ENCODE measurements around the gene FBXW12.

The FBXW12 gene

GRCh38 chr3:48423883-48424695, 52.1 kb downstream of the FBXW12 start:
- no peak for DNase-seq

DNA sequence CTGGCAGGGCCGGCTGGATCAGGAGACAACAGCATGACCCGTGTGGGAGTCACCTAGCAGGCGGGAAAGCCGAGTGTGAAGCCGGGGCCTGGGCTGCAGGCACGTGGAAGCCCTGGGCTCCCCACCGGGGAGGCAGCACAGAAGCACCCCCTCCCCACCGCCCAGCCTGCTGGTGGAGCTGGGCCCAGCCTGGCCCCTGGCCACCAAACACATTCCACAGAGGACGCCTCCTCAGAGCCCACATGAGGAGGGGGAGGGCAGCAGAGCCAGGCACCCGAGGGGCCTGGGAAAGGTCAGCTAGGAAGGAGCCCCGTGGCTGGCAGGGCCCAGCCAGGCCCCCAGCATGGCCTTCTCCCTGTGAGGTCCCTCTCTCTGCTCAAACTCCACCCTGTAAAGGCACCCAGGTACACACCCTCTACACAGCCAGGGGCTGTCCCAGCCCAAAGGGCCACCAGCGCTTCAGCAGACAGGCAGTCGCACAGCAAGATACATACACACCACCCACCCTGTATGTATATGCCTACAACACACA, 53.3 kb downstream of the FBXW12 start:
- no peak for DNase-seq

GRCh38 chr3:48426401-48426909, 54.4 kb downstream of the FBXW12 start:
- no peak for DNase-seq

- DNase-seq = no peak
These were observed 55.1 kb downstream of the FBXW12 start for GRCh38 chr3:48426944-48427629.

DNA sequence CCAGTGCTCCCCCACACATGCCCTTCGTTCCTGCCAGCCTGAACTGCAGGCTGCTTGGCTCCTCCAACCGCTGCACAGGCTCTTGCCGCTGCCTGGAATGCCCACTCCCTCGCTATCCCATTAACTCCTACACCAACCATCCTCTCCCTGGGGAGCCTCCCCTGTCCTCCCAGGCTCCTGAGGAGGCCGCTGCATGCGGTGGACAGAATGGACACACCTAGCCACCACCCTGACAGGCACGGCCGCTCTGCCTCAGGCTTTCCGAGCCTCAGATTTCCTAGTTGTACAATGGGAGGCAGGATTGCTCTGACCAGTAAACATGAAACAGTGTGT, 55.6 kb downstream of the FBXW12 start:
- DNase-seq = no peak

DNA sequence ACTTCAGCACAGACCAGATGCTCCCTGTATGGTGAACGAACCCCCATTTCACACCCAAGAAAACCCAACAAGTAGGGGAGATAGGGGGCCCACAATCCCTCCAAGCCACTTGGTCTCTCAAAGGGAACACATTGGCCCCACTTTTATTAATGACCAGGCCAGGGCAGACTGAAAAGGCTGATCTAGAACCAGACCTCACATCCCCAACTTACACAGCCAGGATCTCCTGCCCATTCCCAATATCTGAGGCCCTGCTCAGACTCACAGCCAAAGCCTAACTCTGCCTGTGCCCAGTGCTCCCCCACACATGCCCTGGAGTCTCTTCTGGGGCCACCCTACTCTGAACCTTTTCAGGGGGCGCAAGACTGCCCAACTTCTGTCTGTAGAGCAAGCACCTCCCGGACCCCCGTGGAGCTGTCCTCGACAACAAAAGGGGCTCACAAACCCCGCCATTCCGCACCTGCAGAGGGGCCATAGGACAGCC, 56.1 kb downstream of the FBXW12 start:
- no peak for DNase-seq

GRCh38 chr3:48428572-48429316, 56.7 kb downstream of the FBXW12 start:
- no peak for DNase-seq

DNA sequence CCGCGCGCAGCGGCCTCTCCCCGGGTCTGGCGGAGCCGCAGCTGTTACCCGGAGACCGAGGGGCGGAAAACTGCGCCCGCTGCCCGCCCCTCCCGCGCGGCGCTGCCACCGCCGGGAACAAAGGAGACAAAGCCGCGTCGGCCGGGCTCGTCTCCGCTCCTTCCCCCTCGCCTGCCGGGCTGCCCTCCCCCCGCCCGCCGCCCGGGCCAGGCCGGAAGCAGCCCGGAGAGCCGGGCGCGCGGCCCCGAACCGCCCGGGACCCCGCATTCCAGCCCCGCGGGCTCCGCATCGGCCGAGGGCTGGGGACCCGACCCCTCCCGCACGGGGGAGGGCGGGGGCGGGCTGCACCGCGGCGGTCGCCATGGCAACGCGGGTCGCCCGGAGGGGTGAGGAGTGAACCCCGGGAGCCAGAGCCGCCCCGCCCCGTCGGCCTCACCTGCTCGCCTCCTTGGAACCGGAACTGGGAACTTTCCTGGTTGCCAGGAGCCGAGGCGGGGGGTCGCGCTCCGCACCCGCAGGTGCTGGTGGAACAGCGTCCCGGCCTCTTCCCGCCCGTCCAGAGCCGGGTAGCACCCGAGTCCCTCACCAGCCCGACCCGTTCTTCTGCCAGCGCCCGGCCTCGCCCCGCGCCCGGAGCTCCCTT, 57.4 kb downstream of the FBXW12 start:
- DNase-seq = peak; percentile 72

DNA sequence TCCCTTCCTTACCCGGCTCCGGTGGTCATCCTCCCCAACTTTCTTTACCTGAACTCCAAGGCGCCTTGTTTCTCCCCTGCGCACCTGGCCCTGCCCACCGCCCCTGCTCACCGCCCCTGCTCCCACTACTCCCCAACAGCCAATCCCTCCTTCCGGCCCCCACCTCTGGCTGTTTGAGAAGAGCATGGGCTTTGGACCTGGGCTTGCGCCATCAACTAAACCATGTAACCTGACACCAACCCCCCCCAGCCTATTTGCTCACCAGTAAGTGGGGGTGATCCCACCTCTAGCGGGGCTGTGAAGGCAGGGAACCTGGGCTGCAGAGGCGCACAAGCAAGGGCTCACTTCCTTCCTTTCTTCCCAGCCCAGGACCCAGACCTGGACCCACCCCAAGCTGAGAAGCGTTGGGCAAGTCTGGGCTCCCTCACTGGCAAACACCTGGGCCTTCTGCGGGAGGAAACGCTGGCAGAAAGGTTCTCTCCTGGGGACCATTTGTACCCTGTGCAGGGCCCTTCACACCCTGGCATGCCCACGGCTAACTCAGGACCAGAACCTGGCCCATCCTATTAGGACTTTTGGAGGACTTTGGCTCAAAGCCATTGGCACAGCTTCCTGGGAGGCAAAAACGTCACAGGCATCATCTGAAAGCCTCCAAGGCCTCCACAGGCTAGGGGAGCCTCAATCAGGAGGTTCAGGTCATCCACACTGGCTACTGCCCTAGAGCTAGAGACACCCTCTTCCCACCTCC, 58.1 kb downstream of the FBXW12 start, which contains the start of gene PLXNB1:
Gene PLXNB1, minus strand, starts transcription at position 127 of the 748 bp plus-strand sequence. CDS start 5,475 bp downstream, outside the sequence.
- no peak for DNase-seq

DNA sequence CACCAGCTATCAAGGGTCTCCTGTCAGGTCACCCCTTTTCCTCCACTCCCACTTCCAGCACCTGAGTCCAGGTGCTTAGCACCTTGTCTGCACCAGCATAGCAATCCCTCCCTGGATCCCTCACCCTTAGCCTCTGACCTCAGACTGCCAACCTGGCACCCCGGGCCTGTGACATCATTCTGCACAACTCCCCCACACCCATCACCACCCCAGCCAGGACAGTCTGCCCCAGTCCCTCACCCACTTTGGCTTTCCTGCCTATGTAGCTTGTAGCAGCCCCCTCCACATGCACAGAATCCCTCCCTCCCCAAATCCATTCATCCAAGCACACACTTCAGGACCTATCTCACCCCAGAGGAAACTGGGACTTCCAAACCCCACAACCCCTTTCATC, 58.7 kb downstream of the FBXW12 start:
- DNase-seq = no peak

GRCh38 chr3:48431224-48432029, 59.4 kb downstream of the FBXW12 start:
- no peak for DNase-seq

GRCh38 chr3:48432411-48433371, 60.7 kb downstream of the FBXW12 start:
- DNase-seq = no peak

- DNase-seq = no peak
These were observed 61.6 kb downstream of the FBXW12 start for GRCh38 chr3:48433472-48434118.

DNA sequence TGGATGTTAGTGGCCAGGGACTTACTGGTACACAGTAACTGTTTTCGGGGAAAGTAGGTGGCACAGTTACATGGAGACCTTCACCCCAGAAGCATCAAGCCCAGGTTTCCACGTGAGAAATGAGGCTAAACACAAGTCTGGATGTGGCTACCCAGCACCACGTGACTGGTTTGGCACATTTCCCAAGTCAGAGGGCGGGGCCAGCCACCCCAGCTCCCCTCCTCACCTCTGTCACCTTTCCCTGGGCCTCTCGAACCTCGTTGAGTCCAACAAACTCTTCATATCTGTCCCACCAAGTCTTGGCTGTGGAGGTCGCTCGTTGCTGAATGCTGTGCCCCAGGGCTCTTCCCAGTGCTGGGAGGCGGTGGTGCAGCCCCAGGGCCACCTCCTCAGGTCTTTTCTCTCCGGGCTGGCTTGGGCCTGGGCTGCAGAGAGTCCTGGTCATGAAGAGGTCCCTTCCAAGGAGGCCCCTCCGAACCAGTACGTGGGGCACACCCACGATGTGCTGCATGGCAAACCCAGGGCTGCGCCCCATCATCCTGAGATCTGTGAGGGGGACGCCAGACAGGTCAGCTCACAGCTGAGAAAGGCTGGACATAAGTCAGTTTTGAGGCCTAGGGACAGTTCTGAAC, 62.7 kb downstream of the FBXW12 start:
- DNase-seq = peak; percentile 18

GRCh38 chr3:48435223-48435595, 63.2 kb downstream of the FBXW12 start:
- no peak for DNase-seq

DNA sequence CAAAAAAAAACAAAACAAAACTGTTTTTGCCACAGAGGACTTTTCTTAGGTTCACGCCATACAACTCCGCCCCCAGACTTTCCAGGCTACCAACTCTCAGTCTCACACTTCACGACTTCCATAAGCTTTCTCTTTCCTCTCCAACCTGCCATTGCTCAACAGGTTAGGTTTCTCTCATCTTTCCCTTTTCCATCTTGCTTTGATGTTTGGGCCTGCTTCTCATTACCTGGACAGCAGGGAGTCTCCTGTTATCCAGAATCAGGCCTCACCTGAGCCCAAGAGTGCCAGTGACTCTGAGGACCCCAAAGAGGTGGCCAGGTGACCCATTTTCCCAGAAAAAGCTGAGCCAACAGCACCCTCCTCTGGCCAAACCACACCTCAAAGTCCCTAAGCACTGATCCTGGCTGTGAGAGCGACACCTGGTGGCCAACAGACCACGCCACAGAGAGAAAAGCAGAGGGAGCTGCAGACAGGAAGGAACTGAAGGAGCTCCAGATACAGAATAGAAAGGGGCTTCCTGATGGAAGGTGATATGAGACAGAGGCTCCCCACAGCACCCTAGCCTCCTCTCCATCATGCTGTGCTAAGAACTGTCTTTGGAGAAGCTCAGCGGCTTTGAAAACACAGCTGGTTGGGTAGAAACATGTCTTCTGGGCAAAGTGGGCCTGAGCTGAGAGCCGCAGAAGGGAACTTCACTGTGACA, 63.9 kb downstream of the FBXW12 start:
- peak; percentile 90 for DNase-seq

- DNase-seq = no peak
These were observed 64.4 kb downstream of the FBXW12 start for GRCh38 chr3:48436477-48436787.

GRCh38 chr3:48436855-48437254, 64.8 kb downstream of the FBXW12 start:
- DNase-seq = no peak

All from CD4-positive, alpha-beta T cell treated with Interleukin-21 for 1 hour (primary cell).